ENCODE results near the gene DAB2IP.
A peak's percentile ranks its signal among the peaks of the same experiment; 100 is the strongest.

The DAB2IP gene

GRCh38 chr9:121686930-121687541 lies 35.6 kb downstream of the DAB2IP start:
- peak; percentile 33 to 75 (median 41) for DNase-seq

- no peak for DNase-seq
These were observed 36.8 kb downstream of the DAB2IP start for GRCh38 chr9:121688146-121688680.

- no peak for DNase-seq
These were observed 37.2 kb downstream of the DAB2IP start for GRCh38 chr9:121688681-121689080.

GRCh38 chr9:121689461-121690157 lies 38.2 kb downstream of the DAB2IP start:
- DNase-seq = no peak

- DNase-seq = no peak
These were observed 38.9 kb downstream of the DAB2IP start for GRCh38 chr9:121690316-121690715.

- no peak for DNase-seq
These were observed 39.3 kb downstream of the DAB2IP start for GRCh38 chr9:121690766-121691165.

GRCh38 chr9:121691890-121692289 lies 40.5 kb downstream of the DAB2IP start:
- no peak for DNase-seq

GRCh38 chr9:121692606-121693387 lies 41.4 kb downstream of the DAB2IP start:
- DNase-seq = no peak

GRCh38 chr9:121693388-121693670 lies 41.9 kb downstream of the DAB2IP start:
- DNase-seq = no peak

GRCh38 chr9:121694001-121694400 lies 42.6 kb downstream of the DAB2IP start:
- DNase-seq = no peak

- no peak for DNase-seq
These were observed 43.2 kb downstream of the DAB2IP start for GRCh38 chr9:121694600-121694999.

- DNase-seq = no peak
These were observed 45.5 kb downstream of the DAB2IP start for GRCh38 chr9:121696930-121697329.

GRCh38 chr9:121698627-121699570 lies 47.5 kb downstream of the DAB2IP start:
- peak; percentile 37 to 77 (median 76) for DNase-seq

GRCh38 chr9:121699571-121700164 lies 48.2 kb downstream of the DAB2IP start:
- no peak for DNase-seq

GRCh38 chr9:121700165-121700831 lies 48.9 kb downstream of the DAB2IP start:
- peak; percentile 19 to 81 (median 73) for DNase-seq

GRCh38 chr9:121700832-121701419 lies 49.5 kb downstream of the DAB2IP start:
- no peak for DNase-seq

GRCh38 chr9:121701736-121702261 lies 50.4 kb downstream of the DAB2IP start:
- DNase-seq = no peak

GRCh38 chr9:121703014-121703734 lies 51.7 kb downstream of the DAB2IP start:
- DNase-seq = no peak

GRCh38 chr9:121704281-121704680 lies 52.8 kb downstream of the DAB2IP start:
- DNase-seq = no peak

- no peak for DNase-seq
These were observed 54.8 kb downstream of the DAB2IP start for GRCh38 chr9:121706149-121706750.
